GM12878 (cell line): Measurements from ENCODE around the gene CD72. TPM values are rescaled to one million over a fixed set of nuclear protein-coding genes. Genes with fewer than 3 reads are reported as not detected.
"Not testable (repeated sequence)": the region's sequence is repeated elsewhere in the genome, so short reads cannot be mapped to it uniquely, and the experiment has no call there.

Source experiments
- ATAC-seq: fragments of 200-7000 bp; cut with Tn5 transposase; 3 replicates; pipeline ENCODE4 v1.9.1; 2020; ENCODE audit warnings: mild to moderate bottlenecking, moderate library complexity
- BruUV-seq: library from RNA; stranded (reverse); fragments of 400-500 nt; replicated peaks from 2 replicates; lab custom pipeline; 2021; lab: Mats Ljungman, UMichigan
- CTCF ChIA-PET: fragments of 300-600 bp; sonication (Branson Sonifier 250); formaldehyde crosslinking; extraction: SDS; loops from one replicate; lab custom pipeline; 2021; ENCODE audit warnings: inconsistent platforms; lab: Yijun Ruan, JAX
- POLR2A ChIA-PET: fragments of 350-600 bp; formaldehyde crosslinking; extraction: SDS; loops from one replicate; lab custom pipeline; 2021; ENCODE audit warnings: inconsistent platforms; lab: Charles Lee
- RAD21 ChIA-PET: fragments of 300-600 bp; sonication (Branson Sonifier 250); formaldehyde crosslinking; loops from one replicate; lab custom pipeline; 2023; ENCODE audit warnings: antibody characterized with exemption; ENCODE audit not compliant: unreplicated experiment; lab: Charles Lee
- SMC1A ChIA-PET: fragments of 300-600 bp; sonication (Branson Sonifier 250); formaldehyde crosslinking; loops from one replicate; lab custom pipeline; 2023; ENCODE audit not compliant: unreplicated experiment, uncharacterized antibody; lab: Charles Lee
- DNase-seq: peaks from one replicate; pipeline ENCODE4 v3.0.0-alpha.2; 2011; ENCODE audit warnings: low read depth, low spot score
- FAIRE-seq: peaks from 3 replicates; lab custom pipeline; 2011; peaks lifted over from hg19 to GRCh38; lab: Jason Lieb, UNC
- H2AFZ ChIP-seq: 2 replicates; pipeline ENCODE4 v1.6.0; 2011; ENCODE audit warnings: low read depth, low read length, control low read depth; ENCODE audit not compliant: control insufficient read depth
- H3K27ac ChIP-seq: 2 replicates; pipeline ENCODE4 v1.5.1; 2011; ENCODE audit warnings: control low read depth; ENCODE audit not compliant: control insufficient read depth, insufficient read depth
- H3K27me3 ChIP-seq, 2 experiments: replicated peaks in 1 of 2; 2 replicates each; pipeline versions ENCODE4 v1.6.0 to v1.6.1; 2011; ENCODE audit warnings: low read length in 1 of 2; ENCODE audit not compliant: control insufficient read depth in 2 of 2, insufficient read depth in 2 of 2
- H3K36me3 ChIP-seq, 2 experiments: 2 replicates each; pipeline ENCODE4 v1.5.1; 2011; ENCODE audit warnings: low read length in 1 of 2; ENCODE audit not compliant: control insufficient read depth in 2 of 2, insufficient read depth in 2 of 2
- H3K4me1 ChIP-seq: 2 replicates; pipeline ENCODE4 v1.6.1; 2011; ENCODE audit warnings: mild to moderate bottlenecking, low read length, moderate library complexity, mixed read lengths; ENCODE audit not compliant: control insufficient read depth, insufficient read depth
- H3K4me2 ChIP-seq: 2 replicates; pipeline ENCODE4 v1.6.0; 2011; ENCODE audit warnings: control low read depth; ENCODE audit not compliant: control insufficient read depth, insufficient read depth
- H3K4me3 ChIP-seq: fragments of 200-600 bp; sonication (generic); 2 replicates; pipeline ENCODE4 v1.5.1; 2016
- H3K79me2 ChIP-seq: 2 replicates; pipeline ENCODE4 v1.6.0; 2011; ENCODE audit warnings: low read length; ENCODE audit not compliant: control insufficient read depth, insufficient read depth
- H3K9ac ChIP-seq: 2 replicates; pipeline ENCODE4 v1.8.0; 2011; ENCODE audit warnings: low read length, control low read depth, mixed read lengths; ENCODE audit not compliant: control insufficient read depth, insufficient read depth
- H3K9me3 ChIP-seq: replicated peaks from 3 replicates; pipeline ENCODE4 v1.5.1; 2011; ENCODE audit warnings: mild to moderate bottlenecking, low read length; ENCODE audit not compliant: control insufficient read depth, insufficient read depth
- H4K20me1 ChIP-seq: 2 replicates; pipeline ENCODE4 v1.6.0; 2011; ENCODE audit not compliant: control insufficient read depth, insufficient read depth
- WGBS: methylation state at CpG from one replicate; pipeline ENCODE4 v1.1.6; 2016; ENCODE audit warnings: low lambda C conversion rate; ENCODE audit not compliant: insufficient replicate concordance, insufficient coverage; ENCODE audit errors: missing lambda C conversion rate; 5-methylcytosine and 5-hydroxymethylcytosine counted together
- in situ Hi-C: fragments of 300-500 bp; cut with MboI; formaldehyde crosslinking; loops from 9 replicates; pipeline ENCODE4 v1.14.3; 2018; ENCODE audit warnings: mixed read lengths
- intact Hi-C: fragments of 100-400 bp; cut with micrococcal nuclease; formaldehyde crosslinking; loops from one replicate; pipeline ENCODE4 v1.14.2; 2022; ENCODE audit not compliant: unreplicated experiment
- polyA plus RNA-seq, 11 experiments: library from polyadenylated mRNA; depleted of rRNA in 4 of 11; unstranded in 6 of 11; stranded (reverse) in 5 of 11; fragments of >200 nt; fragmentation: Nextera tagmentation in 4 of 11; fragmentation: Illumina TruSeq in 1 of 11; extraction: Ambion mirVana in 4 of 11; extraction: Trizol in 1 of 11; gene quantifications; 1 replicate in 1 of 11; 2 replicates in 10 of 11; pipeline versions ENCODE4 v1.2.1 to v1.2.3, GENCODE V29; 2011 to 2016; ENCODE audit warnings: inconsistent platforms in 2 of 11, missing spikeins in 2 of 11, low read depth in 1 of 11
- total RNA-seq, 4 experiments: library from RNA; depleted of rRNA in 3 of 4; stranded (reverse); fragments of >200 nt in 3 of 4; fragmentation: Illumina TruSeq in 1 of 4; extraction: Trizol in 1 of 4; gene quantifications; 2 replicates each; pipeline versions ENCODE4 v1.2.1 to v1.2.3, GENCODE V29; 2013 to 2021

The CD72 gene
- total and polyA plus RNA-seq, 10 of the 15 experiments (the other 5 are each of a cell fraction or from before 2014, with no cell fraction given): 2.1 to 14.2 (median 4.4) TPM

DNA sequence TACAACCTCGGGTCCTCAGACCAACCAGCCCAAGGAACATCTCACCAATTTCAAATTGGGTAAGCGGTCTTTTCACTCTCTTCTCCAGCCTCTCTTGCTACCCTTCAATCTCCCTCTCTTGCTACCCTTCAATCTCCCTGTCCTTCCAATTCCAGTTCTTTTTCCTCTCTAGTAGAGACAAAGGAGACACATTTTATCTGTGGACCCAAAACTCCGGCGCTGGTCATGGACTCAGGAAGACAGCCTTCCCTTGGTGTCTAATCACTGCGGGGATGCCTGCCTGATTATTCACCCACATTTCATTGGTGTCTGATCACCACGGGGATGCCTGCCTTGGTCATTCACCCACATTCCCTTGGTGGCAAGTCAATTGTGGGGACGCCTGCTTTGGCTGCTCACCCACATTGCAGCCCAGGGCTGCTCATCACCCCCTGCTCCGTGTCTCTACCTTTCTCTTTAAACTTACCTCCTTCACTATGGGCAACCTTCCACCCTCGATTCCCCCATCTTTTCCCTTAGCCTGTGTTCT is 19.3 kb upstream of the CD72 start:
- H3K27me3 ChIP-seq, H3K4me3 ChIP-seq, H3K9me3 ChIP-seq, in situ Hi-C loops, H2AFZ ChIP-seq, H4K20me1 ChIP-seq, ATAC-seq, DNase-seq, RAD21 ChIA-PET, H3K27ac ChIP-seq, POLR2A ChIA-PET, H3K9ac ChIP-seq, SMC1A ChIA-PET, H3K4me2 ChIP-seq, intact Hi-C loops, BruUV-seq, H3K79me2 ChIP-seq, FAIRE-seq, H3K36me3 ChIP-seq: not testable (repeated sequence)
- 87% methylated on average over 9 of the region's 9 CpGs for WGBS
- H3K4me1 ChIP-seq: peaks cover 25% of the 10 kb centered on the region
- CTCF ChIA-PET: interaction anchor here (1.1 kb wide), 1 partner anchor 24 kb away, joined by 3 read pairs; no protein-coding TSS in a partner anchor

DNA sequence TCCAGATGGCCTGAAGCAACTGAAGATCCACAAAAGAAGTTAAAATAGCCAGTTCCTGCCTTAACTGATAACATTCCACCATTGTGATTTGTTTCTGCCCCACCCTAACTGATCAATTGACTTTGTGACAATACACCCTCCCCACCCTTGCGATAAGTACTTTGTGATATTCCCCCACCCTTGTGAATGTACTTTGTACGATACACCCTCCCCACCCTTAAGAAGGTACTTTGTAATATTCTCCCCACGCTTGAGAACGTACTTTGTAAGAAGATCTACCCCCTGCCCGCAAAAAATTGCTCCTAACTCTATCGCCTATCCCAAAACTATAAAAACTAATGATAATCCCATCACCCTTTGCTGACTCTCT is 18.6 kb upstream of the CD72 start:
- H3K9me3 ChIP-seq, H3K4me3 ChIP-seq, H3K36me3 ChIP-seq, H2AFZ ChIP-seq, H3K27me3 ChIP-seq, H3K9ac ChIP-seq, H3K27ac ChIP-seq, DNase-seq, ATAC-seq, H3K4me2 ChIP-seq, FAIRE-seq, H3K79me2 ChIP-seq, BruUV-seq, in situ Hi-C loops, H4K20me1 ChIP-seq, intact Hi-C loops: not testable (repeated sequence)
- 95% methylated on average over 6 of the region's 6 CpGs for WGBS
- CTCF ChIA-PET: interaction anchor here (1.3 to 3.3 kb wide), 4 partner anchors 9 to 29 kb away, joined by 3 to 31 read pairs (median 4); partner anchors contain the start of gene ARHGEF39
- POLR2A ChIA-PET: interaction anchor here (2.4 kb wide), 1 partner anchor 9 kb away, joined by 12 read pairs; no protein-coding TSS in a partner anchor
- RAD21 ChIA-PET: interaction anchor here (0.7 to 3.1 kb wide), 3 partner anchors 9 to 25 kb away, joined by 3 to 16 read pairs (median 4); no protein-coding TSS in a partner anchor
- H3K4me1 ChIP-seq: peaks cover 25% of the 10 kb centered on the region
- SMC1A ChIA-PET: interaction anchor here (2.9 to 4.5 kb wide), 2 partner anchors 11 to 17 kb away, joined by 23 to 32 read pairs; partner anchors contain the start of gene SIT1
